ENCODE results near the gene RNF38. TPM values are rescaled to one million over a fixed set of nuclear protein-coding genes. Genes with fewer than 3 reads are reported as not detected.

RNF38 gene
- total and polyA plus RNA-seq, 9 of the 15 experiments (the other 6 are each of a cell fraction or from before 2014, with no cell fraction given) = 1.6 to 9.8 (median 4.5) TPM

- peak in 1 of 2 experiments; percentile 86; a peak in 2 of 4 replicates for TF ChIP-seq HDAC1 (IDR thresholded peaks at IDR 0.05)
- no peak for TF ChIP-seq DACH1 (IDR thresholded peaks at IDR 0.05; ENCODE audit: partially characterized antibody)
- no peak for TF ChIP-seq MITF (IDR thresholded peaks at IDR 0.05)
- TF ChIP-seq FOXK2 (conservative IDR thresholded peaks at IDR 0.05 in 1 of 2, IDR thresholded peaks at IDR 0.05 in 1 of 2; ENCODE audit: low read depth in 2 of 2) = peak in 1 of 2 experiments; percentile 87; a peak in 2 of 4 replicates
- peak; percentile 58 for TF ChIP-seq MYC (IDR thresholded peaks at IDR 0.05; ENCODE audit: low read depth, low read length)
- no peak for TF ChIP-seq MYC (CRISPR knock-in tag; IDR thresholded peaks at IDR 0.05; ENCODE audit: borderline replicate concordance, low read depth)
- no peak for TF ChIP-seq FOXA1 (IDR thresholded peaks at IDR 0.05; ENCODE audit: borderline replicate concordance)
- TF ChIP-seq ZNF561 (CRISPR knock-in tag; conservative IDR thresholded peaks at IDR 0.05) = no peak
- TF ChIP-seq CXXC5 (CRISPR knock-in tag; IDR thresholded peaks at IDR 0.05) = peak; percentile 74
- TF ChIP-seq ZNF655 (CRISPR knock-in tag; IDR thresholded peaks at IDR 0.05) = no peak
- no peak for TF ChIP-seq BCOR (IDR thresholded peaks at IDR 0.05)
- peak; percentile 38; the same call in 1 of the 2 replicates for TF ChIP-seq ZBTB33 (CRISPR knock-in tag; IDR thresholded peaks at IDR 0.05)
- peak; percentile 81 for TF ChIP-seq SAP30 (IDR thresholded peaks at IDR 0.05; ENCODE audit: borderline replicate concordance, insufficient read depth, low read depth, low read length, poor library complexity, severe bottlenecking)
- peak; percentile 68; the same call in 1 of the 2 replicates for TF ChIP-seq NKRF (IDR thresholded peaks at IDR 0.05; ENCODE audit: borderline replicate concordance)
- no peak for TF ChIP-seq ID3 (CRISPR knock-in tag; IDR thresholded peaks at IDR 0.05)
- TF ChIP-seq ID3 (tag; IDR thresholded peaks at IDR 0.05) = no peak
- peak; percentile 71; the same call in 1 of the 2 replicates for TF ChIP-seq KLF1 (tag; IDR thresholded peaks at IDR 0.05)
- peak; percentile 72 for TF ChIP-seq RBBP5 (IDR thresholded peaks at IDR 0.05; ENCODE audit: borderline replicate concordance, insufficient read depth, low read length, poor library complexity, severe bottlenecking)
These were observed 479 bp upstream of the RNF38 start (continued) for GRCh38 chr9:36400332-36401163.

Data from K562 (cell line).